ENCODE measurements around the gene GBGT1. TPM values are rescaled to one million over a fixed set of nuclear protein-coding genes. Genes with fewer than 3 reads are reported as not detected.

GBGT1 gene
- total RNA-seq, 6 donors from 2014 or later: 9.1 to 71.2 (median 36.0) TPM

- ATAC-seq (ENCODE audit: low FRiP score in 2 of 2): peak in 1 of 2 donors; percentile 16
- TF ChIP-seq EP300 (IDR thresholded peaks at IDR 0.05) (peak in 1 of 4 donors; percentile 47), POLR2A (IDR thresholded peaks at IDR 0.05) (no peak), POLR2AphosphoS5 (IDR thresholded peaks at IDR 0.05) (peak in 1 of 2 donors; percentile 35), CTCF (IDR thresholded peaks at IDR 0.05) (no peak)
These were observed 49.5 kb downstream of the GBGT1 start for GRCh38 chr9:133113949-133114885.

GRCh38 chr9:133113163-133113948 lies 50.4 kb downstream of the GBGT1 start:
- Histone ChIP-seq H3K27ac (peak overlapping the region; percentile 80 to 95 (median 84)), H3K9me3 (no peaks in the 10 kb centered on the region), H3K4me1 (peaks cover 63 to 70% (median 67%) of the 10 kb centered on the region in 4 donors), H3K36me3 (peaks cover 12 to 35% (median 28%) of the 10 kb centered on the region in 4 donors), H3K27me3 (no peaks in the 10 kb centered on the region), H3K4me3 (peak overlapping the region in 1 of 4 donors; percentile 15)
- 42 to 47% methylated on average over 5 to 13 of the region's 19 CpGs for WGBS, 2 donors
- DNase-seq (peak; percentile 75 to 84), ATAC-seq (ENCODE audit: low FRiP score in 2 of 2) (peak; percentile 41 to 53)
- TF ChIP-seq POLR2AphosphoS5 (IDR thresholded peaks at IDR 0.05) (peak; percentile 68 to 88), EP300 (IDR thresholded peaks at IDR 0.05) (peak in 3 of 4 donors; percentile 56 to 85 (median 69)), POLR2A (IDR thresholded peaks at IDR 0.05) (no peak)

More at GRCh38 chr9:133113949-133114885, 49.5 kb downstream of the GBGT1 start:
- 27 to 35% methylated on average over 15 to 18 of the region's 20 CpGs for WGBS, 2 donors
- H3K9me3 ChIP-seq: no peaks in the 10 kb centered on the region
- peak overlapping the region in 1 of 4 donors; percentile 15 for H3K4me3 ChIP-seq
- peaks cover 72 to 78% (median 76%) of the 10 kb centered on the region in 4 donors for H3K4me1 ChIP-seq
- H3K36me3 ChIP-seq: peaks cover 9 to 26% (median 20%) of the 10 kb centered on the region in 4 donors
- DNase-seq: peak; percentile 65 to 79
- peak overlapping the region; percentile 80 to 95 (median 84) for H3K27ac ChIP-seq
- no peaks in the 10 kb centered on the region for H3K27me3 ChIP-seq

GRCh38 chr9:133112663-133113026 lies 51.1 kb downstream of the GBGT1 start:
- peak overlapping the region; percentile 80 to 95 (median 84) for H3K27ac ChIP-seq
- ATAC-seq (ENCODE audit: low FRiP score in 2 of 2) (peak; percentile 48 to 70), DNase-seq (peak; percentile 76 to 88)
- TF ChIP-seq EP300 (IDR thresholded peaks at IDR 0.05) (peak in 2 of 4 donors; percentile 57 to 85), CTCF (IDR thresholded peaks at IDR 0.05) (no peak), POLR2AphosphoS5 (IDR thresholded peaks at IDR 0.05) (peak; percentile 80 to 90), POLR2A (IDR thresholded peaks at IDR 0.05) (peak in 2 of 4 donors; percentile 15 to 66)
- no peaks in the 10 kb centered on the region for H3K9me3 ChIP-seq
- H3K36me3 ChIP-seq: peaks cover 19 to 42% (median 34%) of the 10 kb centered on the region in 4 donors
- no peak overlapping the region for H3K4me3 ChIP-seq
- WGBS, 2 donors: 29 to 39% methylated on average over 4 of the region's 7 CpGs
- no peaks in the 10 kb centered on the region for H3K27me3 ChIP-seq
- H3K4me1 ChIP-seq: peaks cover 56 to 62% (median 60%) of the 10 kb centered on the region in 4 donors

- TF ChIP-seq POLR2AphosphoS5 (IDR thresholded peaks at IDR 0.05) (no peak), EP300 (IDR thresholded peaks at IDR 0.05) (no peak), CTCF (IDR thresholded peaks at IDR 0.05) (no peak), POLR2A (IDR thresholded peaks at IDR 0.05) (no peak)
- Histone ChIP-seq H3K4me3 (no peak overlapping the region), H3K27me3 (no peaks in the 10 kb centered on the region), H3K4me1 (peaks cover 50 to 56% (median 54%) of the 10 kb centered on the region in 4 donors), H3K27ac (peak overlapping the region; percentile 80 to 95 (median 84)), H3K36me3 (peaks cover 21 to 48% (median 41%) of the 10 kb centered on the region in 4 donors), H3K9me3 (no peaks in the 10 kb centered on the region)
- peak in 1 of 2 donors; percentile 76 for DNase-seq
- no peak for ATAC-seq (ENCODE audit: low FRiP score in 2 of 2)
- WGBS, 2 donors: 88 to 90% methylated on average over 14 to 30 of the region's 30 CpGs
These were observed 51.7 kb downstream of the GBGT1 start for GRCh38 chr9:133111808-133112662.
